ENCODE results near the gene MED12L. TPM values are rescaled to one million over a fixed set of nuclear protein-coding genes. Genes with fewer than 3 reads are reported as not detected.

Gene MED12L
- total RNA-seq, 1 experiment from 2014 or later: 2.7 TPM

DNA sequence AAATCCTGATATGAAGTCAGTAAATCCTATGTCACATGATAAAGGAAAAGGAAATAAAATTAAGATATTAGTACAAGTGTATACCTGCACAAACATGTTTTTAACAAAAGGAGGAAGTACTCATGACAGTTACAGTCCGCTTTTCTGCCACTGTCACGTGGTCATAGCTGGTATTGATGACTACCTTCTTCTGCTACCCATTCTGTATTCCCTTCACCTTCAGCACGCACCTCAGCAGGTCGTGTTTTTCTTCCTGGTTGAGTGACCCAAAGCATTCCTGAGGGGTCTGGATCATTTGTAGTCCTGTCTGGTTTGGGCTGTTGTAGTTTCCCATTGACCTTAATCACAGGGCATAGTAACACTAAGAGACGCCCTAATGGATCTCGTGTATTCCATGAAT is 334.3 kb downstream of the MED12L start:
- no peak for DNase-seq (ENCODE audit: low read depth)

GRCh38 chr3:151421938-151422337 is 336.5 kb downstream of the MED12L start:
- no peak for DNase-seq (ENCODE audit: low read depth)

- DNase-seq (ENCODE audit: low read depth): no peak
Observed at GRCh38 chr3:151423091-151423490, 337.6 kb downstream of the MED12L start.

- no peak for DNase-seq (ENCODE audit: low read depth)
Observed at GRCh38 chr3:151425627-151426340, 340.3 kb downstream of the MED12L start.

- DNase-seq (ENCODE audit: low read depth): no peak
Observed at GRCh38 chr3:151426341-151426657, 340.8 kb downstream of the MED12L start.

- no peak for DNase-seq (ENCODE audit: low read depth)
Observed at GRCh38 chr3:151428386-151428785, 342.9 kb downstream of the MED12L start.

GRCh38 chr3:151430821-151431484 is 345.5 kb downstream of the MED12L start:
- DNase-seq (ENCODE audit: low read depth): no peak

- peak; percentile 89 for DNase-seq (ENCODE audit: low read depth)
Observed at GRCh38 chr3:151431940-151432339, 346.5 kb downstream of the MED12L start.

DNA sequence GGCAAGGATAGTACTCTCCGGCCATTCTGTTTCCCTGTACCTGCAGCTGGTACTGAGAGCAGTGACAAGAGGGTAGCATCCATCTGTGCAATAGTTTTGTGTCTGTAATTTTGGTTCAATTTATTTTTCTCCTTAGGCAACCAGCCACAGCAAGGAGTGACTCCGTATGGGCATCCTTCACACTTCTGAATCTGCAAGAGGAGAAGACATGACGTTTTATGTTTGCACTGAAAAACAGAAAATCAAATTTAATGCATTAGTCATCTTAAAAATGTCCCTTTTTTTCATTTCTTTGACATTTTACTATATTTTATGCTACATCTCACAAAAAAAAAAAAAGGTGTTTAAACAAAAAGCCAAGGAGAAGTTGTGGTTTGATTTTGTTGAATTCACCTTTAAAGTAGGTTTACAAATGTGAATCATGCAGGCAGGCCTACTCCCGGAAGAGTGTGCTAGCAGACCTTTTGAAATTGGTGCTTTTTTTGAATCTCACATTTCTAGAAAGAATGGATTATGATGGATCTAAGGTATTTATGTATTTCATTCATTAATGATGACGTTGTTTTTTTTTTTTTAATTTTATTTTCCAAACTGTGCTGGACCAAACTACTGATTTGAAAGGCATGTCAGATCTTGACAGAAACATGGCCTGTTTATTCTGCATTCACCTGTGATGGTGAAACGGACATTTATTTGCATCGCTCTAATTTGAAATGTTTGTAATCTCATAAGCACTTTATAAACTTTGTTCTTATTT is 347.3 kb downstream of the MED12L start:
- no peak for DNase-seq (ENCODE audit: low read depth)

GRCh38 chr3:151434151-151434890 is 348.9 kb downstream of the MED12L start:
- peak; percentile 71 for DNase-seq (ENCODE audit: low read depth)

- DNase-seq (ENCODE audit: low read depth): no peak
Observed at GRCh38 chr3:151436675-151437446, 351.4 kb downstream of the MED12L start.

DNA sequence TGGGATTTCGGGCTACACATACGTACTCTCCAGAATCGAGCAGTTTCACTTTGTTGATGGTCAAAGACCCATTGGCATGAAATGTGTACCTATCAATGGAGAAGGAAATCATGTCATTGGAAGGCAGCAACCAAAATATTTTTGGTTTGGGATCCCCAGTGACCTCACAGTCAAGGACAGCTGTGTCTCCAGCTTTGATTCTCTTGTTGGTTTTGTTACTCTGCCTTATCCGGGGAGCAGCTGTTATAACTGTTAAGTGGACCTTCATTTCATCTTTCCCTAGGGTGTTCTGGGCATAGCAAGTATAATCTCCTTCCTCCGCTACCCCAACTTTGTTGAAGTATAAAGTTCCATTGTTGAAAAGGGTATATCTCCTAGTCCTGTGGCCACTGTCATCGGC is 352.4 kb downstream of the MED12L start:
- no peak for DNase-seq (ENCODE audit: low read depth)

DNA sequence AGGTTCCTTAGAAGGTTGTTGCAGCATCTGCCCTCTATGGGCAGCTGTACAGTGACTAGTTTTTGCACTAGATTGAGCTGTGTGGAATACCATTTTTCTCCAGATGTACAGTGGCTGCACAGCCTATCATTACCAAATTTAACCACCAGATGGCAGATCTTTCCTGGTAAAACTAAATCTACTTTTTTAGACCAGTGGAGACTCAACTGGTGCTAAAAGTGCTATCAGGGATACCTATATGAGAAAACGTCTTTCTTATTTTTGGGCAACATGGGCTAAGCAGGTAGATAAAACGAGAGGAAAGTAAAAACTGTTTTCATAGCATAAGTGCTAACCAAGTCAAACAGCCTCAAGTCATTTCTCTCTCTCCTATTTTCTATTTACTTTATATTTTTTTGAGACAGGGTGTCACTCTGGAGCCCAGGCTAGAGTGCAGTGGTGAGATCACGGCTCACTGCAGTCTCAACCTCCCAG is 354.2 kb downstream of the MED12L start:
- peak; percentile 51 for DNase-seq (ENCODE audit: low read depth)

DNA sequence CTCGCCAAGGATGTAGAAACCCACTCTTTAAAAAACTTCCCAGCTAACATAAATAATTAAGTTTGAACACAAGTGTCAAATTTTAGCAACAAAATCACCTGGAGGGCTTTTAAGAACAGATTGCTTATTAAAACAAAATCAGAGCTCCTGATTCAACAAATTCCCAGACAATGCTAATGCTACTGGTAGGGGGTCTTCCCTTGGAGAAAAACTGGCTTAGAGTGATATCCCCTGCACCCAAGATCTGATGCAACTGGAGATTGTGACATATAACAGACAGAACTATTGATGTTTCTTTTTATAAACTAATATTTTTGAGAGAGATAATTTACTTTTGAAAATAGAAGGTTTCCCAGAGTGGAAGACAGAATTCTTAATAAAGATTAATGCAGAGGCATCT is 355.5 kb downstream of the MED12L start:
- no peak for DNase-seq (ENCODE audit: low read depth)

DNA sequence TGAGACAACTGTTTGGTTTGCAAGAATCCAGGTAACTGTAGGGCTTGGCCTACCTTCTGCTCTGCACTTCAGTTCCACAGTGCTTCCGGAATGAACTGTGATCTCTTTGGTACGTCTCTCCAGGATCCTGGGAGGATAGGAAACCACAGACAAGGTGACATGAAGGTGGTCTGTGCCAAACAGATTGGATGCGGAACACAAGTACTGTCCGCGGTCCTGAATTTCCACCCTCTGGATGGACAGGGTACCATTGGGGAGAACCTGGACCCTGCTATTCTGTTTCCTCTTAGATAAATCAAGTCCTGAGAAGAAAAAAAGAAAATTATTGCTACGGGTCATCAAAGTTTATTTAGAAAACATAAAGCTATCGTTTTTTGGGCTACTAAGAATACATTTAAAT is 358.1 kb downstream of the MED12L start:
- peak; percentile 23 for DNase-seq (ENCODE audit: low read depth)

- peak; percentile 91 for DNase-seq (ENCODE audit: low read depth)
Observed at GRCh38 chr3:151445273-151446001, 360.0 kb downstream of the MED12L start.

DNA sequence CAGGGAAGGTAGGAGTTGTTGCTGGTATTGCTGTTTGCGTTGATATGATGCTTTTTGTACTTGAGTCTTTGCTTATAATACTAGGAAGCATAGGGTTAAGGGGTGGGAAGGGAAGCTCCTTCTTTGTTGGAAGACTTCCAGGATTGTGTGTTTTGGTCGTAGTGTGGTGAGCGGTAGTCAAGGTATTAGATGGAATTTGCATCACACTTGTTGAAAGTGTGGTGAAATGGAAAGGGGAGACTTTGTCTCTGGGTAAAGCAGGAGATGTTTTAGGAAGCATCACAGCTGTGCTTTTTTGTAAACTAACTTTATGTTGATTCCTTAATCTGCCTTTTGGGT is 360.5 kb downstream of the MED12L start:
- no peak for DNase-seq (ENCODE audit: low read depth)

DNA sequence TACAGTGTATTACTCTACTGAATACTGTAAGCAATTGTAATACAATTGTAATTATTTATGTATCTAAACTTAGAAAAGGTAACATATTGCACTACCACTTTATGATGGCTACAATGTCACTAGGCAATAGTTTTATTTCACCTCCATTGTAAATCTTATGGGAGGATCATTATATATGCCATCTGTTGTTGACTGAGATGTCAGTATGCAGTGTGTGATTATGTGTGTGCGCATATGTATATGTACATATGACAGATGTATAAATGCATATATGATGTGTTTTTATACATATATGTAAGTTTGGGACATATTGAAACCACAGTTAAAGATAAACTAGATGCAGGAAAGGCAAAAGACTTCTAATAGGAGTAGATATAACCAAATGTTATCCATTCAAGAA is 366.9 kb downstream of the MED12L start:
- no peak for DNase-seq (ENCODE audit: low read depth)

- no peak for DNase-seq (ENCODE audit: low read depth)
Observed at GRCh38 chr3:151452841-151453240, 367.4 kb downstream of the MED12L start.

- DNase-seq (ENCODE audit: low read depth): no peak
Observed at GRCh38 chr3:151456065-151456464, 370.6 kb downstream of the MED12L start.

- DNase-seq (ENCODE audit: low read depth): no peak
Observed at GRCh38 chr3:151459358-151459757, 373.9 kb downstream of the MED12L start.

All from Daoy (cell line).